Thyroid gland (tissue), 4 donors: ENCODE data around the gene CR2.

Experiments used
- CTCF ChIP-seq, 6 experiments: fragments of 200-600 bp in 3 of 6; fragments of 450-650 bp in 3 of 6; sonication (generic) in 3 of 6; IDR thresholded peaks; one replicate each; pipeline ENCODE4 v1.5.1; 2016 to 2019; ENCODE audit warnings: antibody characterized with exemption in 6 of 6, mild to moderate bottlenecking in 2 of 6, inconsistent platforms in 1 of 6, moderate library complexity in 1 of 6
- POLR2A ChIP-seq, 2 donors: fragments of 450-650 bp; IDR thresholded peaks; one replicate each; pipeline ENCODE4 v1.6.1; 2017; ENCODE audit warnings: antibody characterized with exemption in 2 of 2, mild to moderate bottlenecking in 2 of 2, moderate library complexity in 1 of 2

DNA sequence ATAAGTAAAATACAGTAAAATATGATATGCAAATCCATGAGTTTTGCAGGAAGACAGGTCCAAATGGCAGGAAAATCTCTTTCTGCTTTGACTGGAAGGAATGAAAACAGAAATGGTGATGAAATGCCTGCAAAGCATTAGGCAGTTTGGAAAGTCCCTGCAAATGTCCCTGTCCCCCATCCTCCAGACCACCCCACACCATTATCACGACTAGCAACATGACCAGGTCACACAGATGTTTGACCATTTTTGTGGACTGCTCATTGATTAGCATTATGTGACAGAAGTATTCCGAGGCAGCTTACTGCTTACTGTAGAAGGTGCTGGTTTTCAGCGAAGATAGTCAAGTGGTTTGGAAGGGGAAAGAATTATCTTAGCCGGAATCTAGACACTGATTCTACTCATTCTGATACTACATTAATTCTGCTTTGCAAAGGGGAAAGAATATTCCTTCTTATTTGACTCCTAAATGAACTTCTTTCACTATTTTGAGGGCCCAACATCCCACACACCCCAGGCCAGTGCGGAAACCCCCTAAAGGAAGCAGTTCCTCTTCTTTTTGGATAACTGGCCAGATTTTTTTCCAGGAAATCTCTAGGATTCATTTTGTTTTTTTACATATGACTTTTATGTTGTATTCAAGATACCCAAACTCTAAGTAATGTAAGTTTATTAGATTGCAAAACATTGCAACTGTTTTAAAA lies 9.5 kb upstream of the CR2 start:
- TF ChIP-seq POLR2A (IDR thresholded peaks at IDR 0.05) (no peak), CTCF (IDR thresholded peaks at IDR 0.05) (no peak)
